Endothelial cell (in vitro differentiated cells): Measurements from ENCODE around the gene IL36G. TPM values are rescaled to one million over a fixed set of nuclear protein-coding genes. Genes with fewer than 3 reads are reported as not detected.

Source experiments
- DNase-seq: peaks from one replicate; pipeline ENCODE4 v3.0.0; 2021; ENCODE audit warnings: low spot score
- H3K27ac Mint-ChIP-seq: one replicate; pipeline ENCODE4 v1.8.0; 2021; ENCODE audit warnings: mixed read lengths, inconsistent platforms; ENCODE audit not compliant: unreplicated experiment
- H3K27me3 Mint-ChIP-seq: one replicate; pipeline ENCODE4 v1.8.0; 2021; ENCODE audit warnings: mild to moderate bottlenecking, moderate library complexity, mixed read lengths, inconsistent platforms; ENCODE audit not compliant: unreplicated experiment
- H3K36me3 Mint-ChIP-seq: one replicate; pipeline ENCODE4 v1.8.0; 2021; ENCODE audit warnings: mild to moderate bottlenecking, low read depth, mixed read lengths, inconsistent platforms; ENCODE audit not compliant: unreplicated experiment
- H3K4me1 Mint-ChIP-seq: one replicate; pipeline ENCODE4 v1.8.0; 2021; ENCODE audit warnings: mild to moderate bottlenecking, mixed read lengths, inconsistent platforms; ENCODE audit not compliant: unreplicated experiment
- H3K4me3 Mint-ChIP-seq: one replicate; pipeline ENCODE4 v1.8.0; 2021; ENCODE audit warnings: mild to moderate bottlenecking, mixed read lengths, inconsistent platforms; ENCODE audit not compliant: unreplicated experiment
- H3K9me3 Mint-ChIP-seq: one replicate; pipeline ENCODE4 v1.8.0; 2021; ENCODE audit warnings: mixed read lengths, inconsistent platforms; ENCODE audit not compliant: unreplicated experiment
- total RNA-seq: library from RNA; stranded (reverse); fragmentation: NEBNext Ultra II Directional; extraction: Animal tissue kit (Norgen Biotek cat#: 25700); gene quantifications from one replicate; pipeline ENCODE4 v1.2.1, GENCODE V29; 2021; ENCODE audit not compliant: unreplicated experiment
- TF ChIP-seq, protein P1 (sequence below): fragments of 200-600 bp; sonication (generic); IDR thresholded peaks from one replicate; pipeline ENCODE4 v1.5.0; 2021; ENCODE audit warnings: antibody characterized with exemption; ENCODE audit not compliant: unreplicated experiment

Gene IL36G
- total RNA-seq, 1 donor from 2014 or later = not detected

DNA sequence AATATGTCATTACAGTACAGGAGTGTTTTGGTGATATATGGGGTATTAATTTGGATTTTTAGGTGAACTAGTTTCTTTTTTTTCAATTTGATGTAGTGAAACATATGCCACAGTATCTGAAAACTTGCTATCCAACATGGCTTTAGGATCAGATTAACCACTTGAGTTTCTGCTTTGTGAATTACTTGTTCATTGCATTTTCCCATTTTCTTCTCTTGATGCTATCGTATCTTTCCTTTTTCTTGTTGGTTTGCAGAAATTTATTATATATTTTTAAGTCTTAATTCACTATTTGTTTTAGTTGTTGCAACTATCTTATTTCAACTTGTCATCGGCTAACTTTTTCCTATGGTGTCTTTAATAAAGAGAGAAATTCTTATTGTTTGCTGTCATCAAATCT is 36.3 kb downstream of the IL36G start:
- Mint-ChIP-seq H3K4me1 (peaks cover 2% of the 10 kb centered on the region), H3K4me3 (no peak overlapping the region), H3K27me3 (no peaks in the 10 kb centered on the region), H3K36me3 (no peaks in the 10 kb centered on the region), H3K9me3 (no peaks in the 10 kb centered on the region), H3K27ac (no peak overlapping the region)
- no peak for DNase-seq
- TF ChIP-seq, protein P1, sequence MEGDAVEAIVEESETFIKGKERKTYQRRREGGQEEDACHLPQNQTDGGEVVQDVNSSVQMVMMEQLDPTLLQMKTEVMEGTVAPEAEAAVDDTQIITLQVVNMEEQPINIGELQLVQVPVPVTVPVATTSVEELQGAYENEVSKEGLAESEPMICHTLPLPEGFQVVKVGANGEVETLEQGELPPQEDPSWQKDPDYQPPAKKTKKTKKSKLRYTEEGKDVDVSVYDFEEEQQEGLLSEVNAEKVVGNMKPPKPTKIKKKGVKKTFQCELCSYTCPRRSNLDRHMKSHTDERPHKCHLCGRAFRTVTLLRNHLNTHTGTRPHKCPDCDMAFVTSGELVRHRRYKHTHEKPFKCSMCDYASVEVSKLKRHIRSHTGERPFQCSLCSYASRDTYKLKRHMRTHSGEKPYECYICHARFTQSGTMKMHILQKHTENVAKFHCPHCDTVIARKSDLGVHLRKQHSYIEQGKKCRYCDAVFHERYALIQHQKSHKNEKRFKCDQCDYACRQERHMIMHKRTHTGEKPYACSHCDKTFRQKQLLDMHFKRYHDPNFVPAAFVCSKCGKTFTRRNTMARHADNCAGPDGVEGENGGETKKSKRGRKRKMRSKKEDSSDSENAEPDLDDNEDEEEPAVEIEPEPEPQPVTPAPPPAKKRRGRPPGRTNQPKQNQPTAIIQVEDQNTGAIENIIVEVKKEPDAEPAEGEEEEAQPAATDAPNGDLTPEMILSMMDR = no peak

DNA sequence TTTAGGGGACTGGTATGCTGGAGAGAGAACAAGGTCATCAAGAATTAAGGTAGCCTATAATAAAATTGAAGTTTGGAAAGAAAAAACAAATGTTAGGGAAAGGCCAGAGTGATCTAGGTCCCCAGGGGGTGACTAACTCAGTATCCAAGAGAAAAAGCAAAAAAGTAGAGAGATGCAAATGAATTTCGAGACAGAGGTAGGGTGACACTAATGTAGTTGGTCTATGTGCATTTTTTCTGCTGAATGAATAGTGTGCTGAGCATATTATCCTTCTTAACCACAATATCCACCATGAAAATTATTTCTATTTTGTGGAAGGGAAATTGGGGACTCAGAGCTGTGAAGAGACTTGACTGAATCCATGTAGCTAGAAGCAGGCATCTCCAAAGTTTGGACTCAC is 37.2 kb downstream of the IL36G start:
- Mint-ChIP-seq H3K27ac (no peak overlapping the region), H3K4me3 (no peak overlapping the region), H3K4me1 (peaks cover under 1% of the 10 kb centered on the region), H3K36me3 (no peaks in the 10 kb centered on the region), H3K27me3 (peaks cover 2% of the 10 kb centered on the region), H3K9me3 (no peaks in the 10 kb centered on the region)
- no peak for DNase-seq
- TF ChIP-seq, protein P1 = no peak

DNA sequence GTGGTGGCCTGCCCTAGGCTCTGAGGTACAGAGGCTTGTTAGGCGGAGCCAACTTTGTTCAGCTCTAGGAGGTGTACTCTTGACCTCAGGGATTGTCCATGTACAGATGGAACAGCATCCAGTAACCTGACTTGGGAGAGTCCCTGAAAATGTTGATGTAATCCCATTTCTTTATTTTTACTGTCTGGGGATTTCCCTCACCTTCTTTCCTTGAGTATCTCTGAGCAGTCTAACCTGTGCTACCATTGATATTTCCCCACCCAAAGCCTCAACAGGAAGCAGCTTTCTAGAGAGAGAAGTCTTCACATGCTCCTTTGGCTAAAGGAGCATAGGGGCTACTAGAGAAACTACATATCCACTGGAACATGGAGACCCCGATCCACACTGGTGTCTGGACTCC is 37.8 kb downstream of the IL36G start:
- no peak overlapping the region for H3K27ac Mint-ChIP-seq
- peaks cover 2% of the 10 kb centered on the region for H3K27me3 Mint-ChIP-seq
- H3K4me1 Mint-ChIP-seq = no peaks in the 10 kb centered on the region
- no peaks in the 10 kb centered on the region for H3K36me3 Mint-ChIP-seq
- TF ChIP-seq, protein P1 = no peak
- DNase-seq = no peak
- no peaks in the 10 kb centered on the region for H3K9me3 Mint-ChIP-seq
- no peak overlapping the region for H3K4me3 Mint-ChIP-seq

DNA sequence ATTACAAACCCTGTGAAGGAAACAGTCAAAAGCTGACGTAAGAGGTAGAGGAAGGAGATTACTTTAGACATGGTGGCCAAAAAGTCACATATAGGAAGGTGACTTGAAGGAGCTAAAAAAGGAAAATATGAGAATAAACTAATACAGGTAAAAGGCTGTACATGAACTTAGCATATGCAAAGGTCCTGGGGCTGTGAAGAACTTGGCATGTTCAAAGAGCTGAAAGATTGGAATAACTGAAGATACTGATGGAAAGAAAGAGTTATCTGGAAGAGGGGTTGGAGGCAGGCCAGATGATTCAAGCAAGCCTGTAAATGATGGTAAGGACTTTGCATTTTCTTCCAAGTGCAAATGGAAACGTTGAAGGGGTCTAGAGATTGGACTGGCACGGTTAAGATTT is 40.7 kb downstream of the IL36G start:
- H3K27me3 Mint-ChIP-seq = peaks cover 2% of the 10 kb centered on the region
- H3K4me3 Mint-ChIP-seq = no peak overlapping the region
- H3K9me3 Mint-ChIP-seq = no peaks in the 10 kb centered on the region

DNA sequence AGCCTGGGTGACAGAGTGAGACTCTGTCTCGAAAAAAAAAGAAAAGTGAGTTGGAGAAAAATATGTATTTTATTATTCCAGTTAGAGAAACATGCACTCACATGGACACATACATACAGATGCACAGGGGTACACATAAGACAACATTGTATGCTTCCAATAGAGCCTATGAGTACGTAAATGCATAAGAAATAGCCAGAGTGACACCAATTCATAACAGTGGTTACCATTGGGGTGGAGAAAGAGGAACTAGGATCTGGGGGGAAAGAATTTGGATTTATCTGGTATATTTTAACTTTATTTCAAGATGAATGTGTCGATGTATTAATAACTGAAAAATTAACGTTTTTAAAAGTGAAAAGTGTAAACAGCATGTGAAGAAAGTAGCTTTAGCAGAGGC is 43.5 kb downstream of the IL36G start:
- no peak overlapping the region for H3K27ac Mint-ChIP-seq
- H3K4me1 Mint-ChIP-seq = no peaks in the 10 kb centered on the region
- H3K4me3 Mint-ChIP-seq = no peak overlapping the region
- no peak for DNase-seq
- no peaks in the 10 kb centered on the region for H3K9me3 Mint-ChIP-seq
- TF ChIP-seq, protein P1 = no peak
- no peaks in the 10 kb centered on the region for H3K36me3 Mint-ChIP-seq
- H3K27me3 Mint-ChIP-seq = peaks cover 2% of the 10 kb centered on the region

More for the DNA sequence above, 40.7 kb downstream of the IL36G start:
- Mint-ChIP-seq H3K27ac (no peak overlapping the region), H3K4me1 (no peaks in the 10 kb centered on the region), H3K36me3 (no peaks in the 10 kb centered on the region)
- DNase-seq = no peak
- TF ChIP-seq, protein P1 = no peak
